Erythroblast (primary cell): ENCODE measurements around the gene SLC66A2.

Experiments used
- GATA1 ChIP-seq: IDR thresholded peaks from 2 replicates; pipeline ENCODE4 v1.6.1; 2011; ENCODE audit warnings: low read depth, mild to moderate bottlenecking, control low read depth, low read length, moderate library complexity
- POLR2A ChIP-seq: IDR thresholded peaks from 2 replicates; pipeline ENCODE4 v1.6.1; 2011; ENCODE audit warnings: mild to moderate bottlenecking, low read length

- TF ChIP-seq POLR2A (no peak), GATA1 (no peak)
These were observed 13.3 kb downstream of the SLC66A2 start for GRCh38 chr18:79938196-79938595.
